ENCODE results near the gene SETBP1. TPM values are rescaled to one million over a fixed set of nuclear protein-coding genes. Genes with fewer than 3 reads are reported as not detected.

The SETBP1 gene
- total RNA-seq, 1 donor from 2014 or later: 25.8 TPM

GRCh38 chr18:44844486-44844885 is 163.8 kb downstream of the SETBP1 start:
- no peak overlapping the region for H3K4me3 ChIP-seq
- no peaks in the 10 kb centered on the region for H3K27me3 ChIP-seq (ENCODE audit: low read depth)
- ATAC-seq (no peak), DNase-seq (no peak)
- H3K36me3 ChIP-seq: no peaks in the 10 kb centered on the region
- H3K4me1 ChIP-seq: peaks cover 14% of the 10 kb centered on the region
- intact Hi-C loops (cut with DNase I): no loop called here
- no peak for TF ChIP-seq CTCF (IDR thresholded peaks at IDR 0.05)
- H3K9me3 ChIP-seq: no peaks in the 10 kb centered on the region
- H3K27ac ChIP-seq: no peak overlapping the region

- ATAC-seq (no peak), DNase-seq (no peak)
- intact Hi-C loops (cut with DNase I): no loop called here
- H3K4me3 ChIP-seq: no peak overlapping the region
- H3K9me3 ChIP-seq: no peaks in the 10 kb centered on the region
- peaks cover 4% of the 10 kb centered on the region for H3K4me1 ChIP-seq
- TF ChIP-seq CTCF (IDR thresholded peaks at IDR 0.05): no peak
- H3K27ac ChIP-seq: no peak overlapping the region
- H3K36me3 ChIP-seq: no peaks in the 10 kb centered on the region
- no peaks in the 10 kb centered on the region for H3K27me3 ChIP-seq (ENCODE audit: low read depth)
These were observed 165.8 kb downstream of the SETBP1 start for GRCh38 chr18:44846450-44846849.

GRCh38 chr18:44848644-44849335 is 168.1 kb downstream of the SETBP1 start:
- no peaks in the 10 kb centered on the region for H3K27me3 ChIP-seq (ENCODE audit: low read depth)
- H3K4me1 ChIP-seq: peaks cover 4% of the 10 kb centered on the region
- no peak for TF ChIP-seq CTCF (IDR thresholded peaks at IDR 0.05)
- no peaks in the 10 kb centered on the region for H3K9me3 ChIP-seq
- DNase-seq (no peak), ATAC-seq (no peak)
- H3K4me3 ChIP-seq: no peak overlapping the region
- H3K36me3 ChIP-seq: no peaks in the 10 kb centered on the region
- no peak overlapping the region for H3K27ac ChIP-seq
- intact Hi-C loops (cut with DNase I): no loop called here

- intact Hi-C loops (cut with DNase I): no loop called here
- no peaks in the 10 kb centered on the region for H3K9me3 ChIP-seq
- no peaks in the 10 kb centered on the region for H3K36me3 ChIP-seq
- ATAC-seq: no peak
- H3K27ac ChIP-seq: no peak overlapping the region
- H3K4me3 ChIP-seq: no peak overlapping the region
- DNase-seq: no peak
- H3K4me1 ChIP-seq: peaks cover 4% of the 10 kb centered on the region
- H3K27me3 ChIP-seq (ENCODE audit: low read depth): no peaks in the 10 kb centered on the region
- TF ChIP-seq CTCF (IDR thresholded peaks at IDR 0.05): no peak
These were observed 168.7 kb downstream of the SETBP1 start for GRCh38 chr18:44849361-44849760.

- intact Hi-C loops (cut with DNase I): no loop called here
- H3K27me3 ChIP-seq (ENCODE audit: low read depth): no peaks in the 10 kb centered on the region
- no peak for TF ChIP-seq CTCF (IDR thresholded peaks at IDR 0.05)
- no peak overlapping the region for H3K27ac ChIP-seq
- H3K36me3 ChIP-seq: no peaks in the 10 kb centered on the region
- no peak overlapping the region for H3K4me3 ChIP-seq
- no peak for DNase-seq
- H3K9me3 ChIP-seq: no peaks in the 10 kb centered on the region
- no peak for ATAC-seq
- no peaks in the 10 kb centered on the region for H3K4me1 ChIP-seq
These were observed 169.3 kb downstream of the SETBP1 start for GRCh38 chr18:44850001-44850400.

Measured in lower lobe of right lung (tissue), 2 donors.